HepG2 (cell line): ENCODE results near the gene DCDC2. TPM values are rescaled to one million over a fixed set of nuclear protein-coding genes. Genes with fewer than 3 reads are reported as not detected.

ENCODE experiments used
- ATAC-seq: fragments of 200-7000 bp; cut with Tn5 transposase; 3 replicates; pipeline ENCODE4 v1.9.1; 2020; ENCODE audit warnings: mild to moderate bottlenecking, moderate library complexity
- BruUV-seq: library from RNA; stranded (reverse); fragments of 400-500 nt; replicated peaks from 2 replicates; lab custom pipeline; 2021; lab: Mats Ljungman, UMichigan
- CTCF ChIA-PET: fragments of 300-600 bp; formaldehyde crosslinking; extraction: SDS; loops from one replicate; lab custom pipeline; 2021; ENCODE audit warnings: low total read pairs, inconsistent platforms, low intra/inter-chr PET ratio; lab: Yijun Ruan, JAX
- POLR2A ChIA-PET: fragments of 350-600 bp; sonication (Branson Sonifier 250); formaldehyde crosslinking; loops from one replicate; lab custom pipeline; 2020; ENCODE audit warnings: antibody characterized with exemption, inconsistent platforms; lab: Yijun Ruan, JAX
- DNase-seq: peaks from one replicate; pipeline ENCODE4 v3.0.0-alpha.2; 2015; ENCODE audit warnings: low spot score
- FAIRE-seq: peaks from 3 replicates; lab custom pipeline; 2011; peaks lifted over from hg19 to GRCh38; lab: Jason Lieb, UNC
- H2AFZ ChIP-seq: one replicate; pipeline ENCODE4 v1.6.1; 2011; ENCODE audit warnings: low read length, inconsistent platforms
- H3K27ac ChIP-seq: fragments of 300-600 bp; 3 replicates; pipeline ENCODE4 v1.8.0; 2011; ENCODE audit warnings: mixed run types, mild to moderate bottlenecking, mixed read lengths, low read length, inconsistent platforms; ENCODE audit not compliant: insufficient read depth; ENCODE audit errors: extremely low read length
- H3K27me3 ChIP-seq, 2 experiments: fragments of 200-600 bp in 1 of 2; 2 replicates in 1 of 2; 3 replicates in 1 of 2; pipeline versions ENCODE4 v1.6.0 to v1.8.0; 2011; ENCODE audit warnings: low read length in 2 of 2, mild to moderate bottlenecking in 2 of 2, moderate library complexity in 2 of 2, inconsistent platforms in 1 of 2; ENCODE audit not compliant: insufficient read depth in 2 of 2, control insufficient read depth in 1 of 2
- H3K36me3 ChIP-seq, 2 experiments: fragments of 200-600 bp in 1 of 2; replicated peaks in 1 of 2; 2 replicates in 1 of 2; 3 replicates in 1 of 2; pipeline versions ENCODE4 v1.5.1 to v1.8.0; 2011; ENCODE audit warnings: low read length in 2 of 2, inconsistent platforms in 1 of 2; ENCODE audit not compliant: insufficient read depth in 2 of 2, control insufficient read depth in 1 of 2
- H3K4me1 ChIP-seq: 2 replicates; pipeline ENCODE4 v1.5.1; 2012; ENCODE audit warnings: low read length, inconsistent platforms; ENCODE audit not compliant: insufficient read depth
- H3K4me2 ChIP-seq: 2 replicates; pipeline ENCODE4 v1.6.0; 2011; ENCODE audit warnings: low read depth, low read length, inconsistent platforms
- H3K4me3 ChIP-seq, 3 experiments: fragments of 200-600 bp in 1 of 3; sonication (generic), shearing (Covaris generic) in 1 of 3; replicated peaks in 1 of 3; 2 replicates each; pipeline ENCODE4 v1.5.1; 2011 to 2016; ENCODE audit warnings: low read length in 3 of 3, inconsistent platforms in 2 of 3, low read depth in 2 of 3, mild to moderate bottlenecking in 2 of 3, control low read depth in 1 of 3, mixed read lengths in 1 of 3; ENCODE audit not compliant: insufficient read depth in 1 of 3
- H3K79me2 ChIP-seq: one replicate; pipeline ENCODE4 v1.6.1; 2011; ENCODE audit warnings: low read length, inconsistent platforms; ENCODE audit not compliant: insufficient read depth
- H3K9ac ChIP-seq: 2 replicates; pipeline ENCODE4 v1.6.0; 2011; ENCODE audit warnings: mild to moderate bottlenecking, low read depth, low read length, inconsistent platforms; ENCODE audit not compliant: insufficient read depth
- H3K9me3 ChIP-seq: 2 replicates; pipeline ENCODE4 v1.5.1; 2012; ENCODE audit warnings: mild to moderate bottlenecking, low read length
- H4K20me1 ChIP-seq: 2 replicates; pipeline ENCODE4 v1.6.0; 2011; ENCODE audit warnings: inconsistent platforms, mild to moderate bottlenecking, low read length, moderate library complexity; ENCODE audit not compliant: insufficient read depth
- AHR ChIP-seq: IDR thresholded peaks from 2 replicates; pipeline ENCODE4 v1.6.1; 2018; ENCODE audit warnings: missing genetic modification reagents, missing compliant biosample characterization
- FOSL2 ChIP-seq: sonication (generic); formaldehyde crosslinking; IDR thresholded peaks from 2 replicates; pipeline ENCODE4 v1.4.0; 2020; ENCODE audit warnings: missing genetic modification reagents
- FOXC1 ChIP-seq: sonication (generic); formaldehyde crosslinking; IDR thresholded peaks from 2 replicates; pipeline ENCODE4 v1.8.0; 2022; ENCODE audit warnings: mild to moderate bottlenecking, missing genetic modification reagents, borderline replicate concordance
- HNF4A ChIP-seq: sonication (generic); formaldehyde crosslinking; IDR thresholded peaks from 2 replicates; pipeline ENCODE4 v1.4.0; 2020; ENCODE audit warnings: missing genetic modification reagents
- KLF9 ChIP-seq: IDR thresholded peaks from 2 replicates; pipeline ENCODE4 v1.6.1; 2016; ENCODE audit warnings: low read depth
- PITX1 ChIP-seq: sonication (generic); formaldehyde crosslinking; IDR thresholded peaks from 2 replicates; pipeline ENCODE4 v1.5.1; 2020; ENCODE audit warnings: mild to moderate bottlenecking, missing genetic modification reagents
- RFXAP ChIP-seq: sonication (generic); formaldehyde crosslinking; IDR thresholded peaks from 2 replicates; pipeline ENCODE4 v1.4.0; 2020; ENCODE audit warnings: missing genetic modification reagents, borderline replicate concordance
- SETDB1 ChIP-seq: sonication (generic); formaldehyde crosslinking; IDR thresholded peaks from 2 replicates; pipeline ENCODE4 v1.5.1; 2020; ENCODE audit warnings: missing genetic modification reagents, mild to moderate bottlenecking, borderline replicate concordance
- YEATS4 ChIP-seq: sonication (generic); formaldehyde crosslinking; IDR thresholded peaks from 2 replicates; pipeline ENCODE4 v1.4.0; 2020; ENCODE audit warnings: missing genetic modification reagents, borderline replicate concordance
- ZNF24 ChIP-seq: fragments of 450-650 bp; IDR thresholded peaks from 2 replicates; pipeline ENCODE4 v1.6.1; 2017; ENCODE audit warnings: antibody characterized with exemption, mild to moderate bottlenecking
- ZNF256 ChIP-seq: sonication (generic); formaldehyde crosslinking; conservative IDR thresholded peaks from 2 replicates; pipeline ENCODE4 v1.4.0; 2020; ENCODE audit warnings: missing genetic modification reagents
- ZNF781 ChIP-seq: sonication (generic); formaldehyde crosslinking; IDR thresholded peaks from 2 replicates; pipeline ENCODE4 v1.5.1; 2020; ENCODE audit warnings: borderline replicate concordance, mild to moderate bottlenecking, missing genetic modification reagents; ENCODE audit errors: not compliant biosample characterization
- ZSCAN9 ChIP-seq: IDR thresholded peaks from 2 replicates; pipeline ENCODE4 v1.6.1; 2016; ENCODE audit warnings: borderline replicate concordance
- WGBS: methylation state at CpG from one replicate; pipeline ENCODE4 v1.1.6; 2017; ENCODE audit warnings: low lambda C conversion rate; 5-methylcytosine and 5-hydroxymethylcytosine counted together
- in situ Hi-C: cut with HindIII; loops from 2 replicates; pipeline ENCODE4 v1.10.0; 2017; ENCODE audit warnings: low pct_unique_long_range_greater_than_20kb; ENCODE audit not compliant: extremely low pct_ligation_motif_present
- intact Hi-C: fragments of 100-400 bp; cut with micrococcal nuclease; formaldehyde crosslinking; loops from one replicate; pipeline ENCODE4 v1.10.0; 2022; ENCODE audit not compliant: unreplicated experiment
- polyA plus RNA-seq, 8 experiments: library from polyadenylated mRNA; depleted of rRNA in 3 of 8; stranded (reverse) in 7 of 8; unstranded in 1 of 8; fragments of >200 nt; fragmentation: Illumina TruSeq in 4 of 8; extraction: Trizol in 4 of 8; gene quantifications; 2 replicates each; pipeline versions ENCODE4 v1.2.1 to v1.2.3, GENCODE V29; 2011 to 2016; ENCODE audit warnings: low read depth in 4 of 8, missing spikeins in 1 of 8, mixed read lengths in 1 of 8; ENCODE audit not compliant: insufficient read depth in 1 of 8
- total RNA-seq, 5 experiments: library from RNA; depleted of rRNA; stranded (reverse); fragments of >200 nt; fragmentation: Illumina TruSeq; extraction: Trizol; gene quantifications; 2 replicates each; pipeline ENCODE4 v1.2.3, GENCODE V29; 2016; ENCODE audit warnings: low read depth in 1 of 5
- TF ChIP-seq, protein P1 (sequence below): sonication (generic); formaldehyde crosslinking; IDR thresholded peaks from 2 replicates; pipeline ENCODE4 v1.8.1; 2022; ENCODE audit warnings: low read depth, mild to moderate bottlenecking, missing genetic modification reagents
- TF ChIP-seq, protein P2 (sequence below): IDR thresholded peaks from 2 replicates; pipeline ENCODE4 v1.6.1; 2016; ENCODE audit warnings: low read depth
- TF ChIP-seq, protein P3 (sequence below): sonication (generic); formaldehyde crosslinking; conservative IDR thresholded peaks from 2 replicates; pipeline ENCODE4 v1.8.0; 2022; ENCODE audit warnings: low read depth, missing genetic modification reagents
- TF ChIP-seq, protein P4 (sequence below): sonication (generic); formaldehyde crosslinking; IDR thresholded peaks from 2 replicates; pipeline ENCODE4 v1.8.1; 2023; ENCODE audit warnings: mild to moderate bottlenecking, inconsistent platforms, moderate library complexity, missing genetic modification reagents, borderline replicate concordance

The DCDC2 gene
- total and polyA plus RNA-seq, 2 of the 13 experiments (the other 11 are each of a cell fraction or from before 2014, with no cell fraction given) = 9.0 to 36.2 TPM

DNA sequence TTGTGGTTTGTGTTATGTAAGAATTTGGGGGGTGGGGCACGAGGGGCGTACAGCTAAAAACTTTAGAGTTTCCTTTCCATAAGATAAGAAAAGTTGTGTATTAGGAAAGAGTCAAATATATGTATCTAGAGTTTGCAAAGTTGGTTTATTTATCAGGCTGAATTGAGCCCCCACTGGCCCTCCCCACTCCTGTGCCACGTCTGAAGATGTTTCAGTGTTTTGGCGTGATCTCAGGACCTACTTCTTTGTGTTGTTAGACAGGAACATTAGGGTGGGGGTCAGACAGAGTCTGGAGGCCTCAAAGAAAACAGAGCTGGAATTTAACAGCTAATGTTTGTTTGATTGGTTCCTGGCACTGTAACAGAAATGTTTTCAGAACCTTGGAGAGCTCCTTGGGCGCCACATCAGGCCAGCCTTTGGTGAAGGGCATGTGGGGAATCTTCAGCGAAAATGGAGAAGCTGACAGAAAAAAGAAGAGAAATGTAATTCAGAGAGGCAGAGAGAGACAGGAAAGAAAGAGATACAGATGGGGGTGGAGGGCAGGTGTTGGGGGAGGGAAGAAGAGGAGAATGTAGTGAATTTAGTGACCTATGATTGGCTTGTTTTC, 231.2 kb downstream of the DCDC2 start:
- DNase-seq = peak; percentile 85
- peaks cover 22% of the 10 kb centered on the region for H3K4me1 ChIP-seq
- ChIA-PET POLR2A (interaction anchor here (0.8 to 2.0 kb wide), 3 partner anchors 19 to 23 kb away, joined by 3 to 7 read pairs (median 3); no protein-coding TSS in a partner anchor), CTCF (no interaction called here)
- in situ Hi-C loops (no loop called here), intact Hi-C loops (loop anchor here (1.0 to 5.0 kb wide), 2 partner anchors 22 to 81 kb away; no protein-coding TSS in a partner anchor)
- 1% methylated on average over 6 of the region's 6 CpGs for WGBS
- no TSS peak for BruUV-seq
- no peaks in the 10 kb centered on the region for H4K20me1 ChIP-seq
- no peak overlapping the region for H2AFZ ChIP-seq
- H3K4me3 ChIP-seq = peak overlapping the region in 2 of 3 experiments; percentile 30 to 67; a peak in 3 of 6 replicates
- ATAC-seq = peak; percentile 88
- H3K79me2 ChIP-seq = no peaks in the 10 kb centered on the region
- no peaks in the 10 kb centered on the region for H3K9me3 ChIP-seq
- H3K27me3 ChIP-seq = no peaks in the 10 kb centered on the region
- no peak overlapping the region for H3K27ac ChIP-seq
- H3K36me3 ChIP-seq = no peaks in the 10 kb centered on the region
- peak; percentile 91 for FAIRE-seq
- no peak overlapping the region for H3K9ac ChIP-seq
- peak overlapping the region; percentile 73 for H3K4me2 ChIP-seq
- TF ChIP-seq FOSL2 (CRISPR knock-in tag) = peak; percentile 65
- TF ChIP-seq, protein P1, sequence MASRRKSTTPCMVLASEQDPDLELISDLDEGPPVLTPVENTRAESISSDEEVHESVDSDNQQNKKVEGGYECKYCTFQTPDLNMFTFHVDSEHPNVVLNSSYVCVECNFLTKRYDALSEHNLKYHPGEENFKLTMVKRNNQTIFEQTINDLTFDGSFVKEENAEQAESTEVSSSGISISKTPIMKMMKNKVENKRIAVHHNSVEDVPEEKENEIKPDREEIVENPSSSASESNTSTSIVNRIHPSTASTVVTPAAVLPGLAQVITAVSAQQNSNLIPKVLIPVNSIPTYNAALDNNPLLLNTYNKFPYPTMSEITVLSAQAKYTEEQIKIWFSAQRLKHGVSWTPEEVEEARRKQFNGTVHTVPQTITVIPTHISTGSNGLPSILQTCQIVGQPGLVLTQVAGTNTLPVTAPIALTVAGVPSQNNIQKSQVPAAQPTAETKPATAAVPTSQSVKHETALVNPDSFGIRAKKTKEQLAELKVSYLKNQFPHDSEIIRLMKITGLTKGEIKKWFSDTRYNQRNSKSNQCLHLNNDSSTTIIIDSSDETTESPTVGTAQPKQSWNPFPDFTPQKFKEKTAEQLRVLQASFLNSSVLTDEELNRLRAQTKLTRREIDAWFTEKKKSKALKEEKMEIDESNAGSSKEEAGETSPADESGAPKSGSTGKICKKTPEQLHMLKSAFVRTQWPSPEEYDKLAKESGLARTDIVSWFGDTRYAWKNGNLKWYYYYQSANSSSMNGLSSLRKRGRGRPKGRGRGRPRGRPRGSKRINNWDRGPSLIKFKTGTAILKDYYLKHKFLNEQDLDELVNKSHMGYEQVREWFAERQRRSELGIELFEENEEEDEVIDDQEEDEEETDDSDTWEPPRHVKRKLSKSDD = peak; percentile 73; the same call in 1 of the 2 replicates
- TF ChIP-seq, protein P2, sequence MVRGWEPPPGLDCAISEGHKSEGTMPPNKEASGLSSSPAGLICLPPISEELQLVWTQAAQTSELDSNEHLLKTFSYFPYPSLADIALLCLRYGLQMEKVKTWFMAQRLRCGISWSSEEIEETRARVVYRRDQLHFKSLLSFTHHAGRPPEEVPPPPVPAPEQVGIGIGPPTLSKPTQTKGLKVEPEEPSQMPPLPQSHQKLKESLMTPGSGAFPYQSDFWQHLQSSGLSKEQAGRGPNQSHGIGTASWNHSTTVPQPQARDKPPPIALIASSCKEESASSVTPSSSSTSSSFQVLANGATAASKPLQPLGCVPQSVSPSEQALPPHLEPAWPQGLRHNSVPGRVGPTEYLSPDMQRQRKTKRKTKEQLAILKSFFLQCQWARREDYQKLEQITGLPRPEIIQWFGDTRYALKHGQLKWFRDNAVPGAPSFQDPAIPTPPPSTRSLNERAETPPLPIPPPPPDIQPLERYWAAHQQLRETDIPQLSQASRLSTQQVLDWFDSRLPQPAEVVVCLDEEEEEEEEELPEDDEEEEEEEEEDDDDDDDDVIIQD (CRISPR knock-in tag) = peak; percentile 87
- peak; percentile 66 for TF ChIP-seq YEATS4 (CRISPR knock-in tag)
- TF ChIP-seq ZNF256 = peak; percentile 90; the same call in 1 of the 2 replicates
- 0 out of 2 replicates have a peak, but pooled peaks have one; percentile 61 for TF ChIP-seq KLF9
- peak; percentile 96 for TF ChIP-seq ZNF781 (CRISPR knock-in tag)
- no peak for TF ChIP-seq SETDB1
- TF ChIP-seq FOXC1 (CRISPR knock-in tag) = peak; percentile 54; the same call in 1 of the 2 replicates
- no peak for TF ChIP-seq HNF4A (CRISPR knock-in tag)
- 0 out of 2 replicates have a peak, but pooled peaks have one; percentile 75 for TF ChIP-seq RFXAP (CRISPR knock-in tag)
- TF ChIP-seq PITX1 = peak; percentile 78
- TF ChIP-seq AHR (CRISPR knock-in tag) = 0 out of 2 replicates have a peak, but pooled peaks have one; percentile 76
- TF ChIP-seq, protein P3, sequence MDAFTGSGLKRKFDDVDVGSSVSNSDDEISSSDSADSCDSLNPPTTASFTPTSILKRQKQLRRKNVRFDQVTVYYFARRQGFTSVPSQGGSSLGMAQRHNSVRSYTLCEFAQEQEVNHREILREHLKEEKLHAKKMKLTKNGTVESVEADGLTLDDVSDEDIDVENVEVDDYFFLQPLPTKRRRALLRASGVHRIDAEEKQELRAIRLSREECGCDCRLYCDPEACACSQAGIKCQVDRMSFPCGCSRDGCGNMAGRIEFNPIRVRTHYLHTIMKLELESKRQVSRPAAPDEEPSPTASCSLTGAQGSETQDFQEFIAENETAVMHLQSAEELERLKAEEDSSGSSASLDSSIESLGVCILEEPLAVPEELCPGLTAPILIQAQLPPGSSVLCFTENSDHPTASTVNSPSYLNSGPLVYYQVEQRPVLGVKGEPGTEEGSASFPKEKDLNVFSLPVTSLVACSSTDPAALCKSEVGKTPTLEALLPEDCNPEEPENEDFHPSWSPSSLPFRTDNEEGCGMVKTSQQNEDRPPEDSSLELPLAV (CRISPR knock-in tag) = no peak
- TF ChIP-seq, protein P4, sequence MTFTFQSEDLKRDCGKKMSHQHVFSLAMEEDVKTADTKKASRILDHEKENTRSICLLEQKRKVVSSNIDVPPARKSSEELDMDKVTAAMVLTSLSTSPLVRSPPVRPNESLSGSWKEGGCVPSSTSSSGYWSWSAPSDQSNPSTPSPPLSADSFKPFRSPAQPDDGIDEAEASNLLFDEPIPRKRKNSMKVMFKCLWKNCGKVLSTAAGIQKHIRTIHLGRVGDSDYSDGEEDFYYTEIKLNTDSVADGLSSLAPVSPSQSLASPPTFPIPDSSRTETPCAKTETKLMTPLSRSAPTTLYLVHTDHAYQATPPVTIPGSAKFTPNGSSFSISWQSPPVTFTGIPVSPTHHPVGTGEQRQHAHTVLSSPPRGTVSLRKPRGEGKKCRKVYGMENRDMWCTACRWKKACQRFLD (CRISPR knock-in tag) = peak; percentile 76; the same call in 1 of the 2 replicates
- 0 out of 2 replicates have a peak, but pooled peaks have one; percentile 8 for TF ChIP-seq ZNF24
- TF ChIP-seq ZSCAN9 = peak; percentile 99
